GM21723 (cell line): Measurements from ENCODE around the gene TCP11L2.
A peak's percentile ranks its signal among the peaks of the same experiment; 100 is the strongest.
"Not testable (repeated sequence)": the region's sequence is repeated elsewhere in the genome, so short reads cannot be mapped to it uniquely, and the experiment has no call there.

Experiments used
- ATAC-seq: cut with Tn5 transposase; IDR thresholded peaks from one replicate; pipeline ENCODE4 v1.9.1; 2021; ENCODE audit warnings: mild to moderate bottlenecking, moderate library complexity; ENCODE audit not compliant: unreplicated experiment

TCP11L2 gene

DNA sequence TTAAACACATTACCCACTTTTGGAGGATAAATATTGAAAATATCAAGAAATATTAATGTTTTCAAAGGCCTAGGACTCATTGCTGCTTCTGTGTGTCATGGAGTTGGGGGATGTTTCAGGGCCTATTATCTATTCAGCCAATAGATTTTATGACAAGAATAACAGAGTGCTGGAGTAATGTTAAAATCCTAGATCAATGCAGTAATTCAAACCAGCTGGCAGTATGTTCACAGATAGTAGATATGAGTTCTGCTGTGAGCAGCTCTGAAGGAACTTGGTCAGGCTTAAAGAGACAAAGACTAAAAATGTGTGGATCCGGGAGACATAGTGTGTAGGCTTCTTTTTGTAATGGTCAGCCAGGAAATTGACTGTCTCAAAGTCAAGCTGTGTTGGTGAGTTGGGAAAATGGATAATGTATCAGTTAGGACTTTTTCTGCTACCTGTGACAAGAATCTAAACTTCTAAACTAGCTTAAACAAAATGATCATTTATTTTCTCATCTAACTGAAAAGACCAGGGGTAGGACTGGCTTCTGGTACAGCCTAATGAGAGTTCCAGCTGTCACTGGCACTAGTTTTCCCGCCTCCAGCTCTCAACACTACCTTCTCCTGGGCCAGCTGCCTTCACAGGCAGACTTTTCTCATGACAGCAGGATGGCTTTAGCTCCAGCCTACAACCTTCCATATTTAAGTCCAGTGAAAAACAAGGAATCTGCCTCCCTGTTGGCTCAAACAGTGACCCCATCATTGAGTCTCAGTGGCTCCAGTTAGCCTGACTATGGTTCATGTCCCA is 38.7 kb downstream of the TCP11L2 start:
- ATAC-seq, result no peak

DNA sequence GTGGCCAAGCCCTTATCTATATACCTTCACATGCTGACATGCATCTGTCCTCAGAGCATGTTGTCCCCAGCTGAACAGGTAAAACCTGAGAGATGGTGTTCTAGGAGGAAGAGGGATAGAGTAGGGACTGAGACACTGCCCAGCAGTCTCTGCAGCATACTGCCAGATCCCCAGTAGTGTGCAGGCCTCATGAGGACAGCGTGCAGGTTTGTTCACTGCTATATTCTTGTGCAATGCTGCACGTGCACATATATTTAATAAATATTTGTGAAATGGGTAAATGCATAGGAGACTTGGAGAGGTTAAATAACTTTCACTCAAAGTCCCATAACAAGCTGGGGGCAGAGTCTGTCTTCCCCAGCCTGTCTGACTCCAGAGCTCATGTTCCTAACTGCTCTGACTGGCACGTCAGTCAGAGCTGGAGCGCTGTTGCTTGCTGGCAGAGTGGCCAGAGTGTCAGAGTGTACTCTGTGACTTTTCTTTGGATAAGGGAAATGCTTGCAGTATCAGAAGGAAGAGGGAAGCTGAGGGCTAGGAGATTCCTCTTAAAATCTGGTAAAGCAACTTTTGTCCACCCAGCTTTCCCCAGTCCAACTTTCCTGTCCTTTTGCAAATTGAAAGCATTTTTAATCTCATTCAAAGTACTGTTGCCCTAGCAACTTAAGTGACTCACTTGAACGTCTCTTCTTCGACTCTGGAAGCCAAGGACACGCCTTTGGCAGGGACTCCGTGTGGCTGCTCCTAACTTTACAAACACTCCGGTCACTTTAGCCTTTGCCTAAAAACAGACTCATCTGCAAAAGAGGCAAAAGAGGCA is 40.1 kb downstream of the TCP11L2 start:
- ATAC-seq, result no peak

DNA sequence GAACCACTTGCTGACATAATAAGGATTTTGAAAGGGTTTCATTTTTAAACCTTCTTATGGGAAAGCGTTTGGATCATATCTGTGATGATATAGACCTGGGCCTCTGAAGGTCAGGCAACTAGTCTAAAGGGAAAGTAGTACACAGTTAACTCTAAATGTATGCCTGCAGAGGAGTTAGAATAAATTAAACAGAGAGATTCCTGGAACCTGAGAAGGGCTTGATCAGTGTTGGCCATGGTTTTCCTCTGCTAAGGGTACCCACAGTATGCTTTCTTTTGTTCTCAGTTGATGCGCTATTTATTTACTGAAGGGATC is 40.6 kb downstream of the TCP11L2 start:
- ATAC-seq, result no peak

DNA sequence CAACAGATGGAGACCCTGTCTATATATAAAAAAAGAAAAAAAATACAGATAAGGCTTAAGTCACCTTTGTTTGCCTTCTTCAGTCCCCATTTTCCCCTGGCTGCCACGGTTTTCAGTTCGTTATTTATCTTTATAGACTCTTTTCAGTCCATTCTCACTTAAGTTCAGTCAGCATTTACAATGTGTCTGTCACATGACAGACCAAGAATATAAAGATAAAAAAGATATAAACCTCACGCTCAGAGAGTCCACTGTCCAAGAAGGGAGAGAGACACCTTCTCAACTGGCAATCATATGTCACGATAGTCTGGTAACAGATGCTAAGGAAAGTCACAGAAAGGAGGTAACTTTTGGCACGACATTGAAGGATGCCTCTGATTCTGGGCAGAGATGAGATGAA is 41.6 kb downstream of the TCP11L2 start:
- ATAC-seq, result no peak

DNA sequence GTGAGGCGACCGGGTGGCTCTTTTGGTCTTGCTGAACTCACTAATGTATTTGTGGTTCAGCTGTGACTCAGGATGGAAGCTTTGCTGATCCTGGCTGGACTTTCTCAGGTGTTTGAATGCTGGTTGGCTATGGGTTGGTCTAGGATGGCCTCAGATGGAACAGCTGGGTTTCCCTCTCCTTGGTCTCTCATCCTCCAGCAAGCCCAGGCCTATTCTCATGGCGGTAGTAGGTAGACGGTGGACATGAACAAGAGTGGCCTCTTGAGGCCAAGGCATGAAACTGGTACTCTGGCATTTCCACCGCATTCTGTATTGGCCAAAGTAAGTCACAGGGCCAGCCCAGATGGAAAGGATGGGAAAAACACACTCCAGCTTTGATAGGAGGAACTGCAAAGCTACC is 43.2 kb downstream of the TCP11L2 start:
- no peak for ATAC-seq

DNA sequence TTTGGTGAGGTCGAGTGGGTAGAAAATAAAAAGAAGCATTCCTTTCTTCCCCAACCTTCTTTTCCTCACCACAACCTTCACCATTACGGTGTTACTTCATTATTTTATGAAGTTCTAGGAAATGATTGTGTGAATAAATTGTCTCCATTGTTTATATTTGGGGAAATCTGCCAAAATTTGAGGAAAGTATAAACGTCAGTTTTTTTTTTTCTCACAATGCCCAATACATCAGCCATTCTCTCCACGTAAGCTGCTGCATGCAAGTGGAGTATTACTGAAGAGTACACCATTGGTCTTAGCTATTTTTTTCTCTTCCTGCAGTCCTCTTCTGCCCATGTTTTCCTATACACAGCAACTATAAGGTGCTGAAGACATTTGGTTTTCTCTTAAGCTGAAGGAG is 45.9 kb downstream of the TCP11L2 start:
- no peak for ATAC-seq

DNA sequence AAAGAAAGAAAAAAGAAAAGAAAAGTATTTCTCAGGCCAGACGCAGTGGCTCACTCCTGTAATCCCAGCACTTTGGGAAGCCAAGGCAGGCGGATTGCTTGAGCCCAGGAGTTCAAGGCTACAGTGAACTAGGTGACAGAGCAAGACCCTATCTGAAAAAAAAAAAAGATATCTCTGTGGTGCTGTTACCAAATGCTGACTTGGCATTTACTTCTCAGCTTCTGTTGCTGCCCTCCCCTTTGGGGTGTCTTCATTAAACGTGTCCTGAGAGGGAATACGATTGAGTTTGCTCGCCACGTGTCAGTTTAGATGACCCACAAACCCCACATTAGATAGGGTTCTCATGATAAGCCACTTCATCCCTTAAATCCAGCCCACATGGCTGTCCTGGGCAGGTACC is 50.6 kb downstream of the TCP11L2 start:
- ATAC-seq, result no peak

DNA sequence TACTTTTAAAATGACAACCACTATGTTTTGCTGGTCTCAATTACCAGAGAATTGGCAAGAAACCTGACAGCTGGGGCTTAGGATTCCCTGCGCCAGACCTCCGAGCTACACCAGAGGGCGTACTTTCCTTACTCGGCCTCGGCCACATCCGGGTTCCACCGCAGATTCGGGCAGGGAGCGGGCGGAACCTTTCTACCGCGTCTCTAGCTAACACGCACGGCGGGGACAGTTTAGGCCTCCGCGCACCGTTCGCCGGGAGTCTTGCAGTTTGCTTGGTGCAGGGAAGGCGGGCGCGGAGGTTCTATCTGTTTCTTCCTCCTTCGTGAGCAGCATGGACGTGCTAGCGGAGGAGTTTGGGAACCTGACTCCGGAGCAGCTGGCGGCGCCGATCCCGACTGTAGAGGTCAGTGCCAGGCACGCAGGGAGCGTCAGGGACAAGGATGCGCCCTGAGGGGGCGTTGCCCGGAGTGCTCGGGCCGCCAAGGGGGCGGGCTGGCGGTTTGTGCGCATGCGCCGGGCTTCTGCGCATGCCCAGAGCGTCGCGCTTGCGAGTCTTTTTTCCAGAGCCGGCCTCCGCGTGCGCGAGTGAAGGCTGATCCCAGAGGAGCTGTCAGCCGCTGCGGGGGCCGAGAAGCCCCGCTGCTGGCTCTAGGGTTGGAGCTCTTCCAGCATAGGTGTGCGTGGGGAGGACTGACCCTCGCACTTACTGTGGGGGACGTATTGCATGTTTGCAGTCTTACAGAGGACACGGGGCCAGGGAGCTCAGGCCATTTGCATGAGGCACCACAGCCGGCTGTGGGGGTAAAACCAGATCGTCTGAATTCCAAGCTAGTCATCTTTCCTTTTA is 55.2 kb downstream of the TCP11L2 start, which contains the start of gene POLR3B:
TSS of gene POLR3B (plus strand) at position 200 of the 847 bp plus-strand sequence. CDS start at position 332, 132 bp downstream.
- ATAC-seq, result peak; percentile 89

DNA sequence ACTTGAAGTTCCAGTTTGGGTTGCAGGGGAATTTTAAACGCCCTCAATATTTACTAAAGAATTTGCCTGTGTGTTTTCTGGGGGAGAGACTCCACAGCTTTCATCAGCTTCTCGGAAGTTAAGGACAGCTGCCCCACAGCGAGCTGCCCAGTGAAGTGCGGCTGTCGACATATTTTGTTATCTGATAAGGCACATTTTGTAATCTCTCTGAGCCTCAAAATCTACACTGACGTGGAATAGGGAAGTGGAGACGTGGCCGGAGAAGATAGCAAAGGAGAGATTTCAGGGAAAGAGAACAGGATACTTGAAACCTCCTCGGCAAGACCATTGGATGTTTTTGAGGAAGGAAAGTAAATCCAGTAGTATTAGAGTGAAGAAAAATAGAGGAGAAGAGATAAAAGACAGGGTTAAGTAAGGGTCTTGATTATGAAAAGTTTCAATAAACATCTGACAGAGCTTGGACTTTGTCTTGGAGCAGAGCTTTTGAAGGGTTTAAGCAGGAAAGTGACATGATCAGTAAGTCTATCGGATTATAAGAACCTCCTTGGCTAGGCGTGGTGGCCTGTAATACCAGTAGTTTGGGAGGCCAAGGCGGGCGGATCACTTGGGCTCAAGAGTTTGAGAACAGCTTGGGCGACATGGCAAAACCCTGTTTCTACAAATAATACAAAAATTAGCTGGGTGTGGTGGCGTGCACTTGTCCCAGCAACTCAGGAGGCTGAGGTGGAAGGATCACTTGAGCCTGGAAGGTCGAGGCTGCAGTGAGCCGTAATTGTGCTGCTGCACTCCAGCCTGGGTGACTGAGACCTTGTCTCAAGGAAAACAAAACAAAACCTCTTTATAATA is 56.1 kb downstream of the TCP11L2 start:
- ATAC-seq, result peak; percentile 19

DNA sequence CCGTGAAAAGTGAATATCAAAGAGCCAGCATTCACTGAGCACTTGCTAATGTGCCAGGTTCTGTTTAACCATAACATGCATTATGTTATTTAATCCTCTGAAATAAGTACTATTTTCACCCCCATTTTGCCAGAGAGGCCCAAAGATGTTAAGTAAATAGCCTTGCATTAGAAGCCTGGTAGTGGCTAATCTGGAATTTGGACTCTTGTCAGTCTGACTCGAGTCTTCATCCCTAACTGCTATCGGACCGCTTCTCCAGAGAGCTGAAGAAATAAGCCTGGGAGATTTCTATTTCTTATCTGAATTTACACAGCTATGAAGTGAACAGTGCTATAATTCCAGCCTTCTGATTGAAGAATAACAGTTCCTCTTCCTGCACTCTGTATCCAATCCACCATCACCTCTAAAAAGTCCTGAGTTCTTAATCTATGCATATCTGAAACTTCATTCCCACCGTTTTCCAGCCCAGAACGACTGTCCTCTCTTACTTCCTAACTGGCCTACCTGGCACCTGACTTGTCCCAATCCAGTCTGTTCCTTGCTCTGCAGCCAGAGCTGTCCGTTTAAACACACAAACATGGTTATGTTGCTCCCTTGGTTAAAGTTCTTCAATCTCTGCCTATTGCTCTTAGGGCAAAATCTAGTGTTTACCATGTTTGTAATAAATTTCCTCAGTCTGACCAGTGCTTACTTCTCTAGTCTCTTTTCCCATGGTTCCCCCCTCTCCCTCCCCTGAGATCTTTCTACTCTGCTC is 57.3 kb downstream of the TCP11L2 start:
- ATAC-seq, result no peak

DNA sequence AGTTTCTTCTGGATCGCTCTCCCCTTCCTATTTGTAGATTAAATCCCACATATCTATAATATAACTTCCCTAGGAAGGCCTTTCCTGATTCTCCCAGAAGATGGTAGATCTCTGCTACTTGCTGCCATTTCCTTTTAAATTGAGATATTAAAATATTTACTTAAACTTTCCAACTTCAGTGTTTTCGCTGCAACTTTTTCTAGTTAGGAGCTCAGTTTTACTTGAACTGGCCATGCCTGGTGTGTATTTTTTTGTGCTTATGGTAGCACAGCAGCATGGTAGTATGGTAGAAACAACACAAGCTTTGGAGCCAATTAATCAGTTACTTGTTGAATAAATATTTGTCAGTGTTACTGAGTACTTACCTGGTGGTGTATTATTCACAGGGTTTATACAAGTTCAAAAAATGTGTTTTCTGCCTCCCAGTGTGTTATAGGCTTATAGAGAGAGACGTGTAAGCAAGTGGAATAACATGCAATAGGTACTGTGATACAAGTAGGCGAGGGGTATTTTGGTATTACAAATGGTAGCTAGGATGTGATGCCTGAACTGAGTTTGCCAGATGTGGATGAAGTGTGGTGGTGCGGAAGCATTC is 58.0 kb downstream of the TCP11L2 start:
- no peak for ATAC-seq

DNA sequence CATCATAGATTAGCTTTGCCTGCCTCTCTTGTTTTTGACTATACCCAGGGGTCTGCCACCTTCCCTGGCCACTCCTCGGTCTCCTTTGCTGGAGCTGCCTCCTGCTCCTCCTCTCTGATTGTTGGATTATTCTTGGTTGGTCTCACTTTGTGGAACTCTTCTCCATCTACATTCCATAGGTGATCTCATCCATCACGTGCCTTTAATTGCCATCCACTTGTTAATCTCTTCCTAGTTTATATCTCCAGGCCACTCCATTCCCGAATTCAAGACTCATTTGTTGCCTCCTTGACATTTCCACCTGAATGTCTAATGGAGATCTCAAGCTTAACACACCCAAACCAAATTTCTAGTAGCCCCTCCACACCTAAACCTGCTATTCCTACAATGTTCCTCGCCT is 60.4 kb downstream of the TCP11L2 start:
- no peak for ATAC-seq

DNA sequence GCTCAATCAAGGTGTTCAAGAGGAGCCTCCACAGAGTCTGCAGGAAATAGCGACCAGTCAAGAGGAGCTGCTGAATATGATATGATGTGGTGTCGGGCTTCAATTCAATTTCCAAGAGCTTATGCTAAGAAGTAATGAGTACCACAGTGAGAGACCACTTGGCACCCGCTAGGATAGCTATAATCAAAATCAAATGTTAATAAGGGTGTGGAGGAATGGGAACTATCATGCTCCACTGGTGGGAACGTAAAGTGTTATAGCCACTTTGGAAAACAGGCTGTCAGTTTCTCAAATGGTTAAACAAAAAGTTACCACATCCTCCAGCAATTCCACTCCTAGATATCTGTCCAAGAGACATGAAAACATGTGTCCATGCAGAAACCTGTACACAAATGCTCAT is 61.7 kb downstream of the TCP11L2 start:
- no peak for ATAC-seq

DNA sequence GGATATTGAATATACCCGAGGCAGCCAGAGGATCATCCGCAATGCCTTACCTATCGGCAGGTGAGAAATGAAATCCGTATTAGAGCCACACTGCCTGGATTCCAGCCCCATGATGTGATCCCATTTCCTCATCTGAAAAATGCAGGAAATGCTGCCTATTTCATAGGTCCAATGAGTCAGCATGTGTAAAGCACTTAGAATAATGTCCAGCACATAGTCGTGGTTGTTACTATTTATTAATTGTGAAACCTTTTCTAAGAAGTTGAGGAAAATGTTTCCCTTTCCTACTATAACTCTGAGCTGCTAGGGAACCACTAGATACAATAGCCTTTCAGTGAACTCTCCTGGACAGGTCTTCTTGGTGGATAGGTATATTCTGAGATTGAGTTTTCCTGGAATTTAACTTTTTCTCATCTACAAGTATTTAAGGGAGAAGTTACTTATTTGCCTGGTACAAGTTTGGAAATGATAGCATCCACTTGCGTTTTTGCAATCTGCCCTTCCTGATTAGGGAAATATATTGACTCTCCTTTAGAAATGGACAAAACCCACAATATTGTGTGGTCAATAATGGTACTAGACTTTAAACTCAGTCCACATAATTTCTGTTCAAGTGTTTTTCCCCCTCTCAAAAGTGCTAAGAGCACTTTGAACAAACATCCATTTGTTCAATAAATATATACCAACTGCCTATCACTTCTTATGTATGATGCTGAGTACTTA is 67.3 kb downstream of the TCP11L2 start:
- no peak for ATAC-seq

DNA sequence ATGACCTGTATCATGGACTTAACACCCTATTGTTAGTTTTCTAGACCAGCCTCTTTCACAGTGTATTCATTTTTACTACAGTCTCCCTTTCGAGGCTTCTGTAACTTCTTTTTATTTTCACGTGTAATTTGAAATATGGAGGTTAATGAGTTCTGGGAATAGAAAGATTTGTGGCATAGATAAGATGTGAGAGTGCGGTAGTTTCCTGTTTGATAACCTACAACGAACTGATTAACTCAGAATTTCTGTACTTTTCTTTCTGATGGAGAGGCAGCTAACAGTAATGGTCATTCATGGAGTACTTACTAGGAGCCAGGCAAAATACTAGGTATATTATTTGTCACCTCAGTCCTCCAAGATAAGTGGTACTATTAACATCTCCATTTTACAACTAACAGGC is 76.3 kb downstream of the TCP11L2 start:
- ATAC-seq, result no peak

DNA sequence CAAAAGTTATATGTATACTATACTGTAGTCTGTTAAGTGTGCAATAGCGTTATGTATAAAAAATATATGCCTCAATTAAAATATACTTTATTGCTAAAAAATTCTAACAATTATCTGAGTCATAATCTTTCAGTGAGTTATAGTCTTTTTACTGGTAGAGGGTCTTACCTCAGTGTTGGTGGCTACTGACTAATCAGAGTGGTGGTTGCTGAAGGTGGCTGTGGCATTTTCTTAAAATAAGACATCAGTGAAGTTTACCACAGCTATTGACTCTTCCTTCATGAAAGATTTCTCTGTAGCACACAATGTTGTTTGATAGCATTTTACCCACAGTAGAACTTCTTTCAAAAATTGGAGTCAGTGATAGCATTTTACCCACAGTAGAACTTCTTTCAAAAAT is 78.4 kb downstream of the TCP11L2 start:
- no peak for ATAC-seq

DNA sequence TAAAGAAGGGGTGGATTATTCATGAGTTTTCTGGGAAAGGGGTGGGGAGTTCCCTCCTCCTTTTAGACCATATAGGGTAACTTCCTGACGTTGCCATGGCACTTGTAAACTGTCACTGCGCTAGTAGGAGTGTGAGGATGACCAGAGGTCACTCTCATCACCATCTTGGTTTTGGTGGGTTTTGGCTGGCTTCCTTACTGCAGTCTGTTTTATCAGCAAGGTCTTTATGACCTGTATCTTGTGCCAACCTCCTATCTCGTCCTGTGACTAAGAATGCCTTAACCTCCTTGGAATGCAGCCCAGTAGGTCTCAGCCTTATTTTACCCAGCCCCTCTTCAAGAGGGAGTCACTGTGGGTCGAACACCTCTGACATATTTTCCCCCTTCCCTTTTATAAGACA is 79.3 kb downstream of the TCP11L2 start:
- not testable (repeated sequence) for ATAC-seq

DNA sequence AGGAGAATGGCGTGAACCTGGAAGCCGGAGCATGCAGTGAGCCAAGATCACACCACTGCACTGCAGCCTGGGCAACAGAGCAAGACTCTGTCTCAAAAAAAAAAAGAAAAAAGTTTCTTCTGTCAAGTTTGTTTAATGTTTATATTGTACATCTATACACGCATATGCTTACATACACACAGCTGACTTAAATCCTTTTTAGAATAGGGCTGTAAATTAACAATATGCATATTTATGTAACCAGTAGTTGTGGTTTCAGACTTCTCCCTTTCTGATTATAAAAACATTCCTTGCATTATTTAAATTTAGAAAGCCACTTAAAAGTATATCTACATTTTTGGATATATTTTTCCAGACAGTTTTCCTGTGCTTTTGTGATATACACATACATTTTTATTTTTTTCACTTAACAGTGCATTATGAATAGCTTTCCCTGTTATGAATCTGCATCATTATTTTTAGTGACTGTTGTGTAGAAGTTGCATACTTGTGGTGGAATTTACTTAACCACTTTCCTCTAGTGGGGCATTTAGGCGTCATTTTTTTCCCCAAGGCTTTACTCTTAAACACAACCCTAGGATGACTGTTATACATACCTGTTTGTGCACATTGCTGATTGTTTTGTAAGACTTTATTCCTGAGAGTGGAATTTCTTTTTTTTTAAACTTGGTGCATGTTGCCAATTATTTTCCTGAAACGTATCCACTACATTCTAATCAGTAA is 84.4 kb downstream of the TCP11L2 start:
- no peak for ATAC-seq
